Activated CD8-positive, alpha-beta T cell treated with anti-CD3 and anti-CD28 coated beads for 36 hours (primary cell): Measurements from ENCODE around the gene LYRM7. TPM values are rescaled to one million over a fixed set of nuclear protein-coding genes. Genes with fewer than 3 reads are reported as not detected.
"Not testable (repeated sequence)": the region's sequence is repeated elsewhere in the genome, so short reads cannot be mapped to it uniquely, and the experiment has no call there.

ENCODE experiments used
- ATAC-seq: fragments of 200-7000 bp; cut with Tn5 transposase; one replicate; pipeline ENCODE4 v1.10.0; 2021; ENCODE audit warnings: mild to moderate bottlenecking, moderate library complexity
- CTCF ChIA-PET: fragments of 350-600 bp; sonication (Branson Sonifier 250); formaldehyde crosslinking; loops from one replicate; lab custom pipeline; 2021; ENCODE audit warnings: antibody characterized with exemption; lab: Charles Lee
- POLR2A ChIA-PET: fragments of 350-600 bp; sonication (Branson Sonifier 250); formaldehyde crosslinking; loops from one replicate; lab custom pipeline; 2021; ENCODE audit warnings: antibody characterized with exemption; lab: Charles Lee
- DNase-seq: peaks from one replicate; pipeline ENCODE4 v3.0.0-alpha.2; 2020
- H3K27ac Mint-ChIP-seq: one replicate; pipeline ENCODE4 v1.8.0; 2021; ENCODE audit warnings: mild to moderate bottlenecking, mixed read lengths
- H3K27me3 Mint-ChIP-seq: one replicate; pipeline ENCODE4 v1.8.0; 2021; ENCODE audit warnings: mixed read lengths
- H3K36me3 Mint-ChIP-seq: one replicate; pipeline ENCODE4 v1.8.0; 2021; ENCODE audit warnings: low read depth, mixed read lengths
- H3K4me1 Mint-ChIP-seq: one replicate; pipeline ENCODE4 v1.8.0; 2021; ENCODE audit warnings: low read depth, mixed read lengths
- H3K4me3 Mint-ChIP-seq: one replicate; pipeline ENCODE4 v1.8.0; 2021; ENCODE audit warnings: mild to moderate bottlenecking, moderate library complexity, mixed read lengths
- H3K9me3 Mint-ChIP-seq: one replicate; pipeline ENCODE4 v1.8.0; 2021; ENCODE audit warnings: mixed read lengths
- intact Hi-C: fragments of 100-400 bp; cut with micrococcal nuclease; formaldehyde crosslinking; loops from one replicate; pipeline ENCODE4 v1.10.0; 2022
- total RNA-seq, 2 experiments: library from RNA; stranded (reverse); gene quantifications; one replicate each; pipeline ENCODE4 v1.2.3, GENCODE V29; 2021
- TF ChIP-seq, protein P1 (sequence below): fragments of 200-600 bp; IDR thresholded peaks from one replicate; pipeline ENCODE4 v1.8.0; 2022; ENCODE audit warnings: antibody characterized with exemption, mild to moderate bottlenecking

LYRM7 gene
- total RNA-seq, 2 experiments from 2014 or later, result 23.2 to 24.0 TPM

DNA sequence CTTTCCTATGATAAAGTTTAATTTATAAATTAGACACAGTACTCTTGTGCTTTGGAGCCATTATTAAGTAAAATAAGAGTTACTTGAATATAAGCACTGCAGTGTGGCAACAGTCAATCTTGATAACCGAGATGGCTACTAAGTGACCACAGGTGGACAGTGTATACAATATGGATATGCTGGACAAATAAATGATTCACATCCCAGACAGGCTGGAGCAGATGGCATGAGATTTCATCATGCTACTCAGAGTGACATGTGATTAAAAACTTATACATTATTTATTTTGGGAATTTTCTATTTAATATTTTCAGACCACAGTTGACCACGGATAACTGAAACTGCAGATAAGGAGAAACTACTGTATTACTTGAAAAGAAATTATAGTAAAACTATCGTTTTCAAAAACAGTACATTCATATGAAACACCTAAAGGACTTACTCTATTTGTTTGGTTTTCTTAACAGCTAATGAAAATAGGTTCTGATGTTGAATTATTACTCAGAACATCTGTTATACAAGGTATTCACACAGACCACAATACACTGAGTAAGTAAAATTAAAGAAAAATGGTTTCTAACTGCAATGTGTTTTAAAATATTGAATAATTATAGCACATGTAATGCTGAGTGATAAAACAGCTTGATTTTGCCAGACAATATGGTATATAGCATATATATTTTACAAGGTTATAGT, 16.0 kb downstream of the LYRM7 start:
- Mint-ChIP-seq H3K27ac (no peak overlapping the region), H3K27me3 (no peaks in the 10 kb centered on the region), H3K4me3 (no peak overlapping the region), H3K36me3 (peaks cover 29% of the 10 kb centered on the region), H3K9me3 (no peaks in the 10 kb centered on the region), H3K4me1 (peaks cover 15% of the 10 kb centered on the region)
- POLR2A ChIA-PET, result no interaction called here
- intact Hi-C loops, result no loop called here
- no peak for DNase-seq
- CTCF ChIA-PET, result no interaction called here
- TF ChIP-seq, protein P1, sequence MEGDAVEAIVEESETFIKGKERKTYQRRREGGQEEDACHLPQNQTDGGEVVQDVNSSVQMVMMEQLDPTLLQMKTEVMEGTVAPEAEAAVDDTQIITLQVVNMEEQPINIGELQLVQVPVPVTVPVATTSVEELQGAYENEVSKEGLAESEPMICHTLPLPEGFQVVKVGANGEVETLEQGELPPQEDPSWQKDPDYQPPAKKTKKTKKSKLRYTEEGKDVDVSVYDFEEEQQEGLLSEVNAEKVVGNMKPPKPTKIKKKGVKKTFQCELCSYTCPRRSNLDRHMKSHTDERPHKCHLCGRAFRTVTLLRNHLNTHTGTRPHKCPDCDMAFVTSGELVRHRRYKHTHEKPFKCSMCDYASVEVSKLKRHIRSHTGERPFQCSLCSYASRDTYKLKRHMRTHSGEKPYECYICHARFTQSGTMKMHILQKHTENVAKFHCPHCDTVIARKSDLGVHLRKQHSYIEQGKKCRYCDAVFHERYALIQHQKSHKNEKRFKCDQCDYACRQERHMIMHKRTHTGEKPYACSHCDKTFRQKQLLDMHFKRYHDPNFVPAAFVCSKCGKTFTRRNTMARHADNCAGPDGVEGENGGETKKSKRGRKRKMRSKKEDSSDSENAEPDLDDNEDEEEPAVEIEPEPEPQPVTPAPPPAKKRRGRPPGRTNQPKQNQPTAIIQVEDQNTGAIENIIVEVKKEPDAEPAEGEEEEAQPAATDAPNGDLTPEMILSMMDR, result no peak
- ATAC-seq, result no peak

DNA sequence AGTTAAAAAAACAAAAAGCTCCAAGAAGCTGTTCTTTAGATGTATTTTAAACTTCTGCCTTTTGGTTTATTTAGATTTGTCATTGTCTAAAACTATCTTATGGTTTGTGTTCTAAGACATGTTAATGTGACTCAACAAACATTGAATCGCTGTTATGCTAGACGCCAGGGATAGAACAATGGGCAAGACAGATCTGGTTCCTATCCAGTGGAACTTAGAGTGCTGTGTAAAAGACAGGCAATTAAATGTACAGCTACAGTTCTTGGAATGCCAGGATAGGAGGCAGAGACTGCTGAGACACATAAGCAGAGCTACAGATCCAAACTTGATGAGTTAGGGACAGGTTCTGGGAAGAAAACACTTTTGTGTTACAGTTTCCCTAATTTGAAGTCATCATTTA, 22.4 kb downstream of the LYRM7 start:
- no peak for DNase-seq
- no peak for ATAC-seq
- TF ChIP-seq, protein P1, result no peak
- peaks cover 14% of the 10 kb centered on the region for H3K4me1 Mint-ChIP-seq
- intact Hi-C loops, result no loop called here
- ChIA-PET POLR2A (no interaction called here), CTCF (interaction anchor here (0.7 to 0.9 kb wide), 2 partner anchors 14 to 16 kb away, joined by 3 read pairs; no protein-coding TSS in a partner anchor)
- no peak overlapping the region for H3K27ac Mint-ChIP-seq
- no peaks in the 10 kb centered on the region for H3K27me3 Mint-ChIP-seq
- H3K9me3 Mint-ChIP-seq, result no peaks in the 10 kb centered on the region
- H3K36me3 Mint-ChIP-seq, result peaks cover 23% of the 10 kb centered on the region
- H3K4me3 Mint-ChIP-seq, result no peak overlapping the region

DNA sequence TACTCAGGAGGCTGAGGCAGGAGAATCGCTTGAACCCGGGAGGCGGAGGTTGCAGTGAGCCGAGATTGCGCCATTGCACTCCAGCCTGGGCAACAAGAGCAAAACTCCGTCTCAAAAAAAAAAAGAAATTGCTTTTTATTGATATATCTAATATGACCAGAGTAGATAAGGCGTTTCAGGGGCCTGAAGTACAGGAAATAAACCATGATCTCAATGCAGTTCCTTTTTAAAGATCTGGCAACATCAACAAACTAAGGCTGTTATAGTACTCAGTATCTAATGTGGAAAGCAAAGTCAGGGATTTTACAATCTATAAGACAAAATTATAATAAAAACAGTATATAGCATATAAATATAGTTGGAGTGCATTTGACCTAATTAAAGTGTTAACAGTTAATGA, 23.2 kb downstream of the LYRM7 start:
- H3K9me3 Mint-ChIP-seq, H3K27ac Mint-ChIP-seq, H3K27me3 Mint-ChIP-seq, ATAC-seq, H3K4me3 Mint-ChIP-seq, DNase-seq, POLR2A ChIA-PET, intact Hi-C loops: not testable (repeated sequence)
- peaks cover 20% of the 10 kb centered on the region for H3K36me3 Mint-ChIP-seq
- H3K4me1 Mint-ChIP-seq, result peaks cover 15% of the 10 kb centered on the region
- CTCF ChIA-PET, result interaction anchor here (0.7 kb wide), 1 partner anchor 13 kb away, joined by 3 read pairs; no protein-coding TSS in a partner anchor

DNA sequence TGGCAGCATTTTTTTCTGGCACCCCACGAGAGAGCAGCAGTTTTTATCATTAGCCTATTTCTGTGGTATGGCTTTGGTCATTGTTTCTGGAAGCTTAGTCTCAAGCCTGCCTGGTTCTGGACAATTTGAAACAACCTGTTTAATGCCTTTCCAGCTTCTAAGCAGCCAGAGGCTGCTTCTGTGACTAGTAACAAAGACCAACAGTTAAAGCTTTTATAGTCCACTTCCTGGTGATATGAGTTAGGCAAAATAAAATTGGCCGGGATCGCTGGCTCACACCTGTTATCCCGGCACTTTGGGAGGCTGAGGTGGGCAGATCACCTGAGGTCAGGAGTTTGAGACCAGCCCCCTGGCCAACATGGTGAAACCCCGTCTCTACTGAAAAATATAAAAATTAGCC, 24.0 kb downstream of the LYRM7 start:
- peaks cover 16% of the 10 kb centered on the region for H3K36me3 Mint-ChIP-seq
- ChIA-PET POLR2A (no interaction called here), CTCF (interaction anchor here (0.9 to 1.3 kb wide), 2 partner anchors 17 to 56 kb away, joined by 3 read pairs; no protein-coding TSS in a partner anchor)
- H3K4me1 Mint-ChIP-seq, result peaks cover 15% of the 10 kb centered on the region
- no peaks in the 10 kb centered on the region for H3K27me3 Mint-ChIP-seq
- DNase-seq (no peak), ATAC-seq (no peak)
- intact Hi-C loops, result no loop called here
- H3K4me3 Mint-ChIP-seq, result no peak overlapping the region
- H3K9me3 Mint-ChIP-seq, result no peaks in the 10 kb centered on the region
- TF ChIP-seq, protein P1, result no peak
- no peak overlapping the region for H3K27ac Mint-ChIP-seq

DNA sequence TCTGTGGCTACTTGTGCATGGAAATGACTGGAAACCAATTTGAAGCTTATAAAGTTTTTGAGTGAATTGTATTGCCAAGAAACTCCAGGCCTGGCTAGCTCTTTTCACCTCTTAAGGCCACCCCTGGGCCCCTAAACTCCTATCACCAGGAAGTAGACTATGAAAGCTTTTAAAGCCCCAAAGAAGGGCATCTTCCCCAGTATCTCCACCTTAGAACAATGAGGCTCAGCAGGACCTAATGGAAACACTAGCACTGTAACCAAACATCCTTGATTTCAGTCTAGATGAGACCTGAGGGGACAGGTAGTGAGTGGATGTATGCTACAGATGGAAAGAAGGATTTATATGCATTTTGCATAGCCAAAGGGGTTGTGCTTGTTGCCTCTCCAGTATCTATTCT, 25.0 kb downstream of the LYRM7 start:
- peaks cover 16% of the 10 kb centered on the region for H3K36me3 Mint-ChIP-seq
- H3K4me1 Mint-ChIP-seq, result peaks cover 15% of the 10 kb centered on the region
- no peak overlapping the region for H3K27ac Mint-ChIP-seq
- ChIA-PET CTCF (interaction anchor here (1.0 to 1.1 kb wide), 2 partner anchors 20 to 259 kb away, joined by 3 read pairs; no protein-coding TSS in a partner anchor), POLR2A (interaction anchor here (0.7 kb wide), 1 partner anchor 10 kb away, joined by 3 read pairs; no protein-coding TSS in a partner anchor)
- intact Hi-C loops, result no loop called here
- DNase-seq, result no peak
- no peaks in the 10 kb centered on the region for H3K27me3 Mint-ChIP-seq
- H3K9me3 Mint-ChIP-seq, result no peaks in the 10 kb centered on the region
- ATAC-seq, result no peak
- no peak overlapping the region for H3K4me3 Mint-ChIP-seq
- TF ChIP-seq, protein P1, result no peak
